Fibroblast of skin of left biceps (primary cell): Measurements from ENCODE around the gene RBM17.
A peak's percentile ranks its signal among the peaks of the same experiment; 100 is the strongest.
"Not testable (repeated sequence)": the region's sequence is repeated elsewhere in the genome, so short reads cannot be mapped to it uniquely, and the experiment has no call there.

ENCODE experiments used
- DNase-seq, 2 experiments: peaks; one replicate each; pipeline ENCODE4 v3.0.0-alpha.2; 2013; ENCODE audit warnings: low read depth in 2 of 2

RBM17 gene

GRCh38 chr10:6158276-6158675 lies 69.4 kb downstream of the RBM17 start:
- no peak for DNase-seq

DNA sequence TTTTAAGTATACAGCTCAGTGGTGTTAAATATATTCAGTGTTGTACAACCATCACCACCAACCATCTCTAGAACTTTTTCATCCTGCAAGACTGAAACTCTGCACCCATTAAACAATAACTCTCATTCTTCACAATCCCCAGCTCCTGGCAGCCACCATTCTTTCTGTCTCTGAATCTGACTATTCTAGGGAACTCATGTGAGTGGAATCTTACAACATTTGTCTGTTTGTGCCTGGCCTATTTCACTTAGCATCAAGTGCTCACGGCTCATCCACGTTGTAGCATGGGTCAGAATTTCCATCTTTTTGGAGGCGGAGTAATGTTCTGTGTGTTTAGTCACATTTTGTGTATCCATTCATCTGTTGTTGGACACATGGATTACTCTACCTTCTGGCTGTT lies 73.1 kb downstream of the RBM17 start:
- no peak for DNase-seq

DNA sequence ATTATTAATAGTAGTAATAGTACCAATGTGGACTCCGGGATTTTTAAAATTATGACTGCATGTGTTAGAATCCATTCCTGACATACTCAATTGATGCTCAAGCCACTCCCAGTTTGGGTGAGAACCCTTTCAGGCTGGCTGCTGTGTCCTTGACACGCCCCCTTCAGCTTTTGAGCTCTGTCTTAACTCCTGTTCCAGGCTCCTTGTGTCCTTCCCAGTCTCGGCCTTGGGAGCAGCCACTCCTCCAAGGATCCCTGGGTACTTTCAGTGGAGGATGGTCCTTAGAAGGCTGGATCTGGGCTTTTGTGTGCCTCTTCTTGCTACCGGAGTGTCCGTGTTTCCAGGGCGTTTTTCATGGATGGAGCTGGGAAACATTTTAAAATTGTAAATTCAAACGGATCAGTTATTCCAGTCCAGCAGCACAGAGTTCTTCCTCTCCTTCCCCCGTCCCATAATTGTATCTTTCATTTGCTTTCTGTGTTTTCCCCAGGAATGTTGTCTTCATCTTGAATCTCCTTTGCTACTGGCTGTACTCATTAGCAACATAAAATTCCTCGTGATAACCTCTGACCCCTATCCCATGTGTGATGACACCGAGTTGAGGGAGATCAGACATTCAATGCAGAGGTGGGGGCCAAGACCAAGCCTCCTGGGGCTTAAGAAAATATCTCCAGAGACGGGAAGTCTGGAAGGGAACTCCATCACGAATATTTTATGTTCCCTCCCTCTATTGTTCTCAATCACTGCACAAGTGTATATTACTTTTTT lies 73.9 kb downstream of the RBM17 start:
- DNase-seq = no peak

DNA sequence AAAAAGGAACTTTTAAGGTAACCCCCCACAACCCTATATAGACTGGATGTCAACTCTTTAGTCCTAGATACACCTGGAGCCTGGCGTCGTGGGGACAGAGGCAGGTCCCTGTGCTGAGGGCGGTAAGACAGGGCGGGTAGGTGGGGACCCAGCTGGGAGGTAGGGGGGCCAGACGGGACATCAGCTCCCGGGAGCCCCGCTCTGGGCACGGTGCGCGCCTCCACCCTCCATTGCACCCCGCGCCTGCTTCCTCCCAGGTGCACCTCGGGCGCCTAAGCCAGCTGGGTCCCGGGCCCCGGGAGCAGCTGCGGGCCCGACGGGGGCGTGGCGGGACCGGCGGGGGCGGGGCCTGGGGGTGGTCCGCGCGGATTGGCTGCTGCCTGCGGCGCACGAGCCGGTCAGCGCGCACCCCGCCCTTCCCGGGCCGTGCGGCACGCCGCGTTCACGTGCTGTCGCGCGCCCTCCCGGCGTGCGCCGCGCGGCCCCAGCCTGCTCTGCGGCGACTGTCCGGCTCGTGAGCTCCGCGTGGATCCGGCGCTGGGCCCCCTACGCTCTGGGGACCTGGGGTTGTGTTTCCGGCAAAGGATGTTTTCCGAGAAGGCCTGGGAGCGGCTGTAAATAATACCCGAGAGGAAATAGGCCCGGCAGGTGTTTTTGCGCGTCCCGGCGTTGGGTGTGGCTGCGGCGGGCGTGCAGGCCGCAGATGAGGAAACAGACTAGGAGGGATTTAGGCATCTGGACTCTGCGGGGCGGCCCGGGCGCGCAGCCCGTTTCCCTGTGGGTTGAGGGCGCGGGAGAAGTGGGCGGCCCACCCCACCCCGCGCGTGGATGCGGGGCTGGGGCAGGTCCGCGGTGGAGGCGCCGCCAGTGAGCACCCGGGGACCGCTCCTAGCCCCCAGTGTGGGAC lies 74.8 kb downstream of the RBM17 start:
- peak; percentile 57 to 61 for DNase-seq

GRCh38 chr10:6164271-6165095 lies 75.6 kb downstream of the RBM17 start:
- DNase-seq = no peak

DNA sequence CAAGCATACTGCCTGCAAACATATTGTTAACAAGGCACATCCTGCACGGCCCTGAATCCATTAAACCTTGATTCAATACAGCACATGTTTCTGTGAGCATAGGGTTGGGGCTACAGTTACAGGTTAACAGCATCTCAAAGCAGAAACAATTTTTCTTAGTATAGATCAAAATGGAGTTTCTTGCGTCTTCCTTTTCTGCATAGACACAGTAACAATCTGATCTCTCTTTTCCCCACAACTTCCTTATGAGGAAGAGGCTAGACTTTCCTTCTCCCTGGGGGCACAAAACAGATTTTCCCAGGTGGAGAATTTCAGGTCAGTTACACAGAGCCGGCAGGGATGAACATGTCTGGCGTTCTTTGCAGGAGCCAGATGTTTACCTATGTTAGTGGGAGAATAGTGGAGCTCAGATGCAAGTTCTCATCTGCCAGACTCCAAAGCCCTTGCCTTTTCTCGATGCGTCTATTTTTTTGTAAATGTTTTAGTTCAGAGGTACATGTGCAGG lies 76.4 kb downstream of the RBM17 start:
- DNase-seq = no peak

DNA sequence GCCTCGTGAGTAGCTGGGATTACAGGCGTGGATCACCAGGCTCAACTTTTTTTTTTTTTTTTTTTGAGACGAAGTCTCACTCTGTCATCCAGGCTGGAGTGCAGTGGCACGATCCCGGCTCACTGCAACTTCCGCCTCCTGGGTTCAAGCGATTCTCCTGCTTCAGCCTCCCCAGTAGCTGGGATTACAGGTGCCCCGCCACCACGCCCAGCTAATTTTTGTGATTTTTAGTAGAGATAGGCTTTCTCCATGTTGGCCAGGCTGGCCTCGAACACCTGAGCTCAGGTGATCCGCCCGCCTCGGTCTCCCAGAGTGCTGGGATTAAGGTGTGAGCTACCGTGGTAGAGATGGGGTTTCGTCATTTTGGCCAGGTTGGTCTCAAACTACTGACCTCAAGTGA lies 77.1 kb downstream of the RBM17 start:
- not testable (repeated sequence) for DNase-seq
